Measurements from ENCODE around the gene TFB1M.
"Not testable (repeated sequence)": the region's sequence is repeated elsewhere in the genome, so short reads cannot be mapped to it uniquely, and the experiment has no call there.

The TFB1M gene

GRCh38 chr6:155297669-155298068 is 16.6 kb downstream of the TFB1M start:
- no peak for DNase-seq (ENCODE audit: low read depth)

- no peak for DNase-seq (ENCODE audit: low read depth)
Measured at GRCh38 chr6:155292711-155293110, 21.6 kb downstream of the TFB1M start.

GRCh38 chr6:155291291-155291690 is 23.0 kb downstream of the TFB1M start:
- no peak for DNase-seq (ENCODE audit: low read depth)

- DNase-seq (ENCODE audit: low read depth) = no peak
Measured at GRCh38 chr6:155290491-155290890, 23.8 kb downstream of the TFB1M start.

- DNase-seq (ENCODE audit: low read depth) = no peak
Measured at GRCh38 chr6:155287762-155288161, 26.5 kb downstream of the TFB1M start.

GRCh38 chr6:155284775-155285174 is 29.5 kb downstream of the TFB1M start:
- DNase-seq (ENCODE audit: low read depth) = no peak

GRCh38 chr6:155278319-155279049 is 35.8 kb downstream of the TFB1M start:
- no peak for DNase-seq (ENCODE audit: low read depth)

GRCh38 chr6:155276638-155277037 is 37.6 kb downstream of the TFB1M start:
- DNase-seq (ENCODE audit: low read depth) = no peak

- no peak for DNase-seq (ENCODE audit: low read depth)
Measured at GRCh38 chr6:155275808-155276480, 38.3 kb downstream of the TFB1M start.

- DNase-seq (ENCODE audit: low read depth) = no peak
Measured at GRCh38 chr6:155274533-155274932, 39.8 kb downstream of the TFB1M start.

- DNase-seq (ENCODE audit: low read depth) = no peak
Measured at GRCh38 chr6:155274106-155274505, 40.2 kb downstream of the TFB1M start.

- no peak for DNase-seq (ENCODE audit: low read depth)
Measured at GRCh38 chr6:155273431-155273830, 40.9 kb downstream of the TFB1M start.

GRCh38 chr6:155272353-155273232 is 41.7 kb downstream of the TFB1M start:
- no peak for DNase-seq (ENCODE audit: low read depth)

GRCh38 chr6:155271145-155271544 is 43.1 kb downstream of the TFB1M start:
- DNase-seq (ENCODE audit: low read depth) = no peak

GRCh38 chr6:155270561-155271091 is 43.7 kb downstream of the TFB1M start:
- DNase-seq (ENCODE audit: low read depth) = no peak

GRCh38 chr6:155269765-155270164 is 44.5 kb downstream of the TFB1M start:
- DNase-seq (ENCODE audit: low read depth) = no peak

- not testable (repeated sequence) for DNase-seq (ENCODE audit: low read depth)
Measured at GRCh38 chr6:155268088-155268867, 46.0 kb downstream of the TFB1M start.

- DNase-seq (ENCODE audit: low read depth) = no peak
Measured at GRCh38 chr6:155267411-155267810, 46.9 kb downstream of the TFB1M start.

GRCh38 chr6:155265843-155266535 is 48.3 kb downstream of the TFB1M start:
- DNase-seq (ENCODE audit: low read depth) = no peak

- no peak for DNase-seq (ENCODE audit: low read depth)
Measured at GRCh38 chr6:155264693-155265320, 49.5 kb downstream of the TFB1M start.

Measured in activated T-helper 9 cell treated with anti-CD3 and anti-CD28 coated beads, Interleukin-2, amount 50 U/mL, for 16 hours (primary cell).